K562 (cell line): Measurements from ENCODE around the gene TRMT2A. TPM values are rescaled to one million over a fixed set of nuclear protein-coding genes. Genes with fewer than 3 reads are reported as not detected.

ENCODE experiments used
- ATAC-seq: fragments of 200-7000 bp; cut with Tn5 transposase; 3 replicates; pipeline ENCODE4 v1.9.1; 2020; ENCODE audit warnings: moderate library complexity
- BruUV-seq: library from RNA; stranded (reverse); fragments of 400-500 nt; replicated peaks from 2 replicates; lab custom pipeline; 2021; lab: Mats Ljungman, UMichigan
- CTCF ChIA-PET: fragments of 300-600 bp; formaldehyde crosslinking; extraction: SDS; loops from one replicate; lab custom pipeline; 2021; ENCODE audit warnings: low intra/inter-chr PET ratio; lab: Yijun Ruan, JAX
- POLR2A ChIA-PET: fragments of 300-600, 350-650 bp; sonication (Branson Sonifier 250); formaldehyde crosslinking; extraction: SDS; loops from one replicate; lab custom pipeline; 2021; ENCODE audit warnings: antibody characterized with exemption, inconsistent platforms; lab: Yijun Ruan, JAX
- DNase-seq, 4 experiments: peaks; one replicate each; pipeline versions ENCODE4 v3.0.0 to v3.0.0-alpha.2; 2011 to 2018; ENCODE audit warnings: low spot score in 3 of 4, mixed read lengths in 3 of 4; ENCODE audit errors: extremely low read depth in 1 of 4
- FAIRE-seq: peaks from 2 replicates; lab custom pipeline; 2011; peaks lifted over from hg19 to GRCh38; lab: Jason Lieb, UNC
- H2AFZ ChIP-seq: 2 replicates; pipeline ENCODE4 v1.6.0; 2011; ENCODE audit warnings: low read depth, low read length, control low read depth, inconsistent platforms
- H3K27ac ChIP-seq: fragments of 200-600 bp; 3 replicates; pipeline ENCODE4 v1.8.0; 2011; ENCODE audit warnings: low read depth, mild to moderate bottlenecking, control low read depth, inconsistent platforms, low read length, moderate library complexity, mixed read lengths; ENCODE audit errors: extremely low read depth
- H3K27me3 ChIP-seq, 2 experiments: fragments of 300-600 bp in 1 of 2; 2 replicates in 1 of 2; 3 replicates in 1 of 2; pipeline versions ENCODE4 v1.6.0 to v1.8.0; 2011; ENCODE audit warnings: inconsistent platforms in 2 of 2, low read length in 2 of 2, mild to moderate bottlenecking in 1 of 2, mixed read lengths in 1 of 2, moderate library complexity in 1 of 2; ENCODE audit not compliant: control insufficient read depth in 2 of 2, insufficient read depth in 2 of 2
- H3K36me3 ChIP-seq: fragments of 300-600 bp; 3 replicates; pipeline ENCODE4 v1.8.0; 2011; ENCODE audit warnings: mild to moderate bottlenecking, low read length, inconsistent platforms; ENCODE audit not compliant: control insufficient read depth, insufficient read depth
- H3K4me1 ChIP-seq, 2 experiments: fragments of 200-600 bp in 1 of 2; replicated peaks in 1 of 2; 2 replicates in 1 of 2; 3 replicates in 1 of 2; pipeline versions ENCODE4 v1.5.1 to v1.8.0; 2011; ENCODE audit warnings: inconsistent platforms in 2 of 2, low read length in 2 of 2, mild to moderate bottlenecking in 1 of 2, mixed read lengths in 1 of 2, moderate library complexity in 1 of 2; ENCODE audit not compliant: control insufficient read depth in 2 of 2, insufficient read depth in 2 of 2
- H3K4me2 ChIP-seq: 2 replicates; pipeline ENCODE4 v1.6.1; 2011; ENCODE audit warnings: low read length, control low read depth, inconsistent platforms, mixed read lengths; ENCODE audit not compliant: insufficient read depth
- H3K4me3 ChIP-seq: fragments of 200-600 bp; sonication (generic), shearing (Covaris generic); 2 replicates; pipeline ENCODE4 v1.5.1; 2016; ENCODE audit warnings: control low read depth, inconsistent platforms
- H3K79me2 ChIP-seq: fragments of 200-600 bp; 3 replicates; pipeline ENCODE4 v1.8.0; 2011; ENCODE audit warnings: low read length, inconsistent platforms; ENCODE audit not compliant: control insufficient read depth, insufficient read depth
- H3K9ac ChIP-seq, 2 experiments: 2 replicates each; pipeline versions ENCODE4 v1.6.0 to v1.6.1; 2011; ENCODE audit warnings: low read depth in 2 of 2, low read length in 2 of 2, control low read depth in 1 of 2, inconsistent platforms in 1 of 2, mild to moderate bottlenecking in 1 of 2, mixed read lengths in 1 of 2; ENCODE audit not compliant: insufficient read depth in 1 of 2
- H3K9me1 ChIP-seq: one replicate; pipeline ENCODE4 v1.6.0; 2011; ENCODE audit warnings: inconsistent platforms, mild to moderate bottlenecking, low read length, moderate library complexity; ENCODE audit not compliant: control insufficient read depth, insufficient read depth
- H3K9me3 ChIP-seq: replicated peaks from 2 replicates; pipeline ENCODE4 v1.5.1; 2011; ENCODE audit warnings: low read depth, low read length, inconsistent platforms; ENCODE audit not compliant: control insufficient read depth, insufficient read depth
- H4K20me1 ChIP-seq: replicated peaks from 2 replicates; pipeline ENCODE4 v1.6.1; 2011; ENCODE audit warnings: low read length, inconsistent platforms, mixed read lengths; ENCODE audit not compliant: control insufficient read depth, insufficient read depth
- CAMTA2 ChIP-seq: fragments of 250-450 bp; sonication (Bioruptor Pico); conservative IDR thresholded peaks from 2 replicates; pipeline ENCODE4 v1.5.1; 2022
- KDM2B ChIP-seq: fragments of 250-450 bp; sonication (Bioruptor Pico); IDR thresholded peaks from 2 replicates; pipeline ENCODE4 v1.8.0; 2021; ENCODE audit warnings: mild to moderate bottlenecking, moderate library complexity
- MXI1 ChIP-seq: IDR thresholded peaks from 2 replicates; pipeline ENCODE4 v1.6.1; 2011; ENCODE audit warnings: low read depth, mild to moderate bottlenecking, improper control_type of control experiment, low read length
- WHSC1 ChIP-seq: IDR thresholded peaks from one replicate; pipeline ENCODE4 v1.6.1; 2012; ENCODE audit warnings: low read length, control low read depth, inconsistent platforms
- WGBS: fragments of 100-300 bp; shearing (Covaris generic); methylation state at CpG from one replicate; pipeline ENCODE4 v1.1.6; 2016; ENCODE audit warnings: low coverage, mixed read lengths; ENCODE audit not compliant: insufficient coverage; ENCODE audit errors: missing lambda C conversion rate; 5-methylcytosine and 5-hydroxymethylcytosine counted together
- in situ Hi-C: fragments of 300-500 bp; cut with MboI; formaldehyde crosslinking; loops from 4 replicates; pipeline ENCODE4 v1.15.0; 2018; ENCODE audit warnings: inconsistent platforms, mixed read lengths
- intact Hi-C: fragments of 100-400 bp; cut with micrococcal nuclease; formaldehyde crosslinking; loops from 2 replicates; pipeline ENCODE4 v1.14.2; 2022
- polyA plus RNA-seq, 8 experiments: library from polyadenylated mRNA; depleted of rRNA in 4 of 8; stranded (reverse) in 5 of 8; unstranded in 3 of 8; fragments of >200 nt; fragmentation: Nextera tagmentation in 2 of 8; fragmentation: Illumina TruSeq in 1 of 8; extraction: Ambion mirVana in 2 of 8; extraction: Trizol in 1 of 8; gene quantifications; 2 replicates each; pipeline versions ENCODE4 v1.2.1 to v1.2.3, GENCODE V29; 2011 to 2014; ENCODE audit warnings: inconsistent platforms in 1 of 8, missing spikeins in 1 of 8
- total RNA-seq, 7 experiments: library from RNA; depleted of rRNA in 6 of 7; stranded (reverse); fragments of >200 nt in 6 of 7; fragmentation: Illumina TruSeq in 2 of 7; extraction: Trizol in 2 of 7; gene quantifications; 2 replicates each; pipeline versions ENCODE4 v1.2.1 to v1.2.3, GENCODE V29; 2011 to 2021; ENCODE audit warnings: low replicate concordance in 1 of 7

The TRMT2A gene
- total and polyA plus RNA-seq, 9 of the 15 experiments (the other 6 are each of a cell fraction or from before 2014, with no cell fraction given): 1.6 to 265 (median 140) TPM

DNA sequence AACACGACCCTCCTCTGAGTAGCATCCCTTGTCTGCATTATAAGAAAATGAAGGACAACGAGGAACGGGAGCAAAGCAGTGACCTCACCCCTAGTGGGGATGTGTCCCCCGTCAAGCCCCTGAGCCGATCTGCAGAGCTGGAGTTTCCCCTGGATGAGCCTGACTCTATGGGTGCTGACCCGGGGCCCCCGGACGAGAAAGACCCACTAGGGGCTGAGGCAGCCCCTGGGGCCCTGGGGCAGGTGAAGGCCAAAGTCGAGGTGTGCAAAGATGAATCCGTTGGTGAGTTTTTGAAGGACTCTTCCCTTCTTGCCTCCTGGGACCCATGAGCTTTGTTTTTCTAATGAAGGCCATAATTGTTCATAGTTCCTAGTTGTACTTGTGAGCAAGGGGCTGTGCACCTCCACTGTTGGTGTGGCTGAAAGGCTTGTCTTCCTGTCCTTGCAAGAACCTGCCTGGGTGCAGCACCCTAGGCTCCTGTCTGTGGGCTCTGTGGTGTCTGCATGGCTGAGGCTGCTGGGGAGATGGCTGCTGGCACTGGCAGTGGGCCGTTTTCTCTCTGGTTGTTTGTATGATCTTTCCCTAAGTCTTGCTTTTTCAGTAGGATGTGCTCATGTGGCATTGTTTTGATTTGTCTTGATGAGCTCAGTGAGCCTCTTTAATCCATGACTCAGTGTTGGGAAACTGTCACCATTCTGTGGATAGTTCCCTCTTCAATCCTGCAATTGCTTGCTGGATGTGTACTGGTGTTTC is 26.9 kb downstream of the TRMT2A start:
- ChIA-PET CTCF (no interaction called here), POLR2A (interaction anchor here (0.7 to 19.4 kb wide), 9 partner anchors 7 to 452 kb away, joined by 3 to 513 read pairs (median 3); partner anchors contain the start of genes DGCR8, RANBP1 and TRMT2A)
- peaks cover 5 to 17% of the 10 kb centered on the region in 2 experiments for H3K4me1 ChIP-seq
- no peak overlapping the region for H3K4me3 ChIP-seq
- no peak overlapping the region for H3K27ac ChIP-seq
- no peak overlapping the region for H2AFZ ChIP-seq
- H3K4me2 ChIP-seq: no peak overlapping the region
- BruUV-seq: no TSS peak
- H3K27me3 ChIP-seq: no peaks in the 10 kb centered on the region
- WGBS: 94% methylated on average over 11 of the region's 11 CpGs
- no peak for ATAC-seq
- peaks cover 99% of the 10 kb centered on the region for H3K36me3 ChIP-seq
- intact Hi-C loops (no loop called here), in situ Hi-C loops (loop anchor here (5.0 kb wide), 1 partner anchor 118 kb away; no protein-coding TSS in a partner anchor)
- no peaks in the 10 kb centered on the region for H3K9me3 ChIP-seq
- peak overlapping the region in 1 of 2 experiments; percentile 13; a peak in 1 of 4 replicates for H3K9ac ChIP-seq
- H4K20me1 ChIP-seq: peaks cover 10% of the 10 kb centered on the region; the same call in 1 of the 2 replicates
- DNase-seq: no peak
- no peaks in the 10 kb centered on the region for H3K9me1 ChIP-seq
- peaks cover 71% of the 10 kb centered on the region for H3K79me2 ChIP-seq
- peak; percentile 6; the same call in 1 of the 2 replicates for TF ChIP-seq KDM2B (CRISPR knock-in tag)
- TF ChIP-seq WHSC1: peak; percentile 84
- TF ChIP-seq MXI1: no peak
- TF ChIP-seq CAMTA2 (CRISPR knock-in tag): 0 out of 2 replicates have a peak, but pooled peaks have one; percentile 35
- no peak for FAIRE-seq
